ENCODE measurements around the gene NDE1. TPM values are rescaled to one million over a fixed set of nuclear protein-coding genes. Genes with fewer than 3 reads are reported as not detected.
"Not testable (repeated sequence)": the region's sequence is repeated elsewhere in the genome, so short reads cannot be mapped to it uniquely, and the experiment has no call there.

NDE1 gene
- total RNA-seq, 1 donor from 2014 or later = 42.5 TPM

DNA sequence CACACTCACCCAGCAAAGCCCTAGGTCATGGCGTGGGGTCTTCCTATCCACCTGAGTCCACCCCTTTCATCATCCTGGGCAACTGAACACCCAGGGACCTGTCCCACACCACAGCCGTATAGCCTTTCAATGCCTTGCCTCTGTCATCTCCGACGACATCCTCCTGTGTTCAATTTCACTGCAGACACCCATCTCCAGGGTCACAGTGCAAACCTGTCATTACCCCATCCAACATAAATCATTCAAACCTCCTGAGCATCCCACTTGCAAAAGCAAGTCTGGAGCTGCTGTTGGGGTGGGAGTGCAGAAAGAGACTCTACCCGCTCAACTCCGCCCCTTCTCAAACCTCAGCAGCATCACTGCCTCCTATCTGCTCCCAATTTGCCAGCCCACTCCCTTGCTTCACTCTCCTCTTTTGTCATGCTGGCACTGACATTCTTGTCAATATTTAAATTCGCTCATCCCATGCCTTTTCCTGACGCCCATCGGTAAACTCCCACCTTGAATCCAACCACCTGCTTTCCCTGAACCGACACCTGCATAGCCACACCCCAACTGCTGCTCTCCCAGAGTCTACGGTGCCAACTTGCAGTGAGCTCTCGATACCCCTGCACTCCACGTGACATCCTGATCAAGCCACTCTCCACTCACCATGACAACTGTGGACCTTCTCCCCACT lies 44.1 kb upstream of the NDE1 start:
- Mint-ChIP-seq H3K9me3 (ENCODE audit: low read depth) (no peaks in the 10 kb centered on the region), H3K27ac (no peak overlapping the region), H3K27me3 (no peaks in the 10 kb centered on the region), H3K36me3 (ENCODE audit: insufficient read depth) (peaks cover 44% of the 10 kb centered on the region), H3K4me3 (ENCODE audit: low read depth) (no peak overlapping the region), H3K4me1 (ENCODE audit: low read depth) (no peaks in the 10 kb centered on the region)
- TF ChIP-seq, protein P1, sequence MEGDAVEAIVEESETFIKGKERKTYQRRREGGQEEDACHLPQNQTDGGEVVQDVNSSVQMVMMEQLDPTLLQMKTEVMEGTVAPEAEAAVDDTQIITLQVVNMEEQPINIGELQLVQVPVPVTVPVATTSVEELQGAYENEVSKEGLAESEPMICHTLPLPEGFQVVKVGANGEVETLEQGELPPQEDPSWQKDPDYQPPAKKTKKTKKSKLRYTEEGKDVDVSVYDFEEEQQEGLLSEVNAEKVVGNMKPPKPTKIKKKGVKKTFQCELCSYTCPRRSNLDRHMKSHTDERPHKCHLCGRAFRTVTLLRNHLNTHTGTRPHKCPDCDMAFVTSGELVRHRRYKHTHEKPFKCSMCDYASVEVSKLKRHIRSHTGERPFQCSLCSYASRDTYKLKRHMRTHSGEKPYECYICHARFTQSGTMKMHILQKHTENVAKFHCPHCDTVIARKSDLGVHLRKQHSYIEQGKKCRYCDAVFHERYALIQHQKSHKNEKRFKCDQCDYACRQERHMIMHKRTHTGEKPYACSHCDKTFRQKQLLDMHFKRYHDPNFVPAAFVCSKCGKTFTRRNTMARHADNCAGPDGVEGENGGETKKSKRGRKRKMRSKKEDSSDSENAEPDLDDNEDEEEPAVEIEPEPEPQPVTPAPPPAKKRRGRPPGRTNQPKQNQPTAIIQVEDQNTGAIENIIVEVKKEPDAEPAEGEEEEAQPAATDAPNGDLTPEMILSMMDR (IDR thresholded peaks at IDR 0.05; ENCODE audit: unreplicated experiment) = no peak
- DNase-seq (ENCODE audit: low spot score, unreplicated experiment) = no peak

DNA sequence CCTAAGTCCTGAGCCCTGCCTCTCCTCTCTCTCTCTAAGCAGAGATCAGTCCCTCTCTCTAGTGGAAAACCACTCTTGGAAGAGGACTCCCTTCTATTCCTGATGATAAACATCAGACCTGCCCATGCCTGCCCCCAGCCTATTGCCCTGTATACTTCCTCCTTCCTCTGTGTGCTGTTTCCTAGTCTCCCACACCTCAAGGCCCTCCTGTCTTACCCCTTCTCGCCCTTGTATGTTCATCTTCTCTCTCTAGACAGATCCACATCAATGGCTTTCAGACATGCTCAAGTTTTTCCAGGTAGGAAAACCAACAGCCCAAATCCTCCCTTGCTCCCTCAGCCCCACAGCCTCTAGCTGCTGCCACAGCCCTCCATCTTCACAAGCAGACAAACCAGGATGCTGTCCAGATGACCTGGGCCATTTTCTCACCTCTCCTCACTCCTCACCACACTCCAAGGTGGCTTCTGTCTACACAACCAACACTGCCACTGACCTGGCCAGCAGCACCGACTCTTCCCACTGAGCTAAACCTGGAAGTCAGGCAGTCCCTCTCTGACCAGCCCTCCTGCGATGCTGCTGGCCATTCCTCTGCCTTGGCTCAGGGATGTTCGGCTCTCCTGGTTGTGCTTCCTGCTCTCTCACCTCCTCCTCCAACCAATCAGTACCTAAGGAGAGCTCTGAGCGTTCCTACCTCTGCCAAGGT lies 43.4 kb upstream of the NDE1 start:
- Mint-ChIP-seq H3K27ac (no peak overlapping the region), H3K4me3 (ENCODE audit: low read depth) (no peak overlapping the region), H3K27me3 (no peaks in the 10 kb centered on the region), H3K4me1 (ENCODE audit: low read depth) (no peaks in the 10 kb centered on the region), H3K36me3 (ENCODE audit: insufficient read depth) (peaks cover 40% of the 10 kb centered on the region), H3K9me3 (ENCODE audit: low read depth) (no peaks in the 10 kb centered on the region)
- TF ChIP-seq, protein P1 (IDR thresholded peaks at IDR 0.05; ENCODE audit: unreplicated experiment) = no peak
- DNase-seq (ENCODE audit: low spot score, unreplicated experiment) = no peak

DNA sequence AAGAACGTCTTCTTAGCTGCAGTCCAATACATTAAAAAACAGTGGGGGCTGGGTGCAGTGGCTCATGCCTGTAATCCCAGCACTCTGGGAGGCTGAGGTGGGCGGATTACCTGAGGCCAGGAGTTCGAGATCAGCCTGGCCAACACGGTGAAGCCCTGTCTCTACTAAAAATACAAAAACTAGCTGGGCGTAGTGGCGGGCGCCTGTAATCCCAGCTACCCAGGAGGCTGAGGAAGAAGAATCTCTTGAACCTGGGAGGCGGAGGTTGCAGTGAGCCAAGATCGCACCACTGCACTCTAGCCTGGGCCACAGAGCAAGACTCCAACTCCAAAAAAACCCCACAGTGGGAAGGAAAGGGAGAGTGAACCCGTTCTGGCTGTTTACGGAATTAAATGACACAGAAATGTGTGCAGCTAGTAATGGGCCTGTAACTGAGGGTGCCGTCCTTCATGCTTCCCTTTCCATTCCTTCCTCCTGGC lies 42.8 kb upstream of the NDE1 start:
- H3K4me3 Mint-ChIP-seq (ENCODE audit: low read depth); H3K9me3 Mint-ChIP-seq (ENCODE audit: low read depth); H3K27ac Mint-ChIP-seq; H3K27me3 Mint-ChIP-seq; DNase-seq (ENCODE audit: low spot score, unreplicated experiment); H3K4me1 Mint-ChIP-seq (ENCODE audit: low read depth): not testable (repeated sequence)
- H3K36me3 Mint-ChIP-seq (ENCODE audit: insufficient read depth) = peaks cover 38% of the 10 kb centered on the region

DNA sequence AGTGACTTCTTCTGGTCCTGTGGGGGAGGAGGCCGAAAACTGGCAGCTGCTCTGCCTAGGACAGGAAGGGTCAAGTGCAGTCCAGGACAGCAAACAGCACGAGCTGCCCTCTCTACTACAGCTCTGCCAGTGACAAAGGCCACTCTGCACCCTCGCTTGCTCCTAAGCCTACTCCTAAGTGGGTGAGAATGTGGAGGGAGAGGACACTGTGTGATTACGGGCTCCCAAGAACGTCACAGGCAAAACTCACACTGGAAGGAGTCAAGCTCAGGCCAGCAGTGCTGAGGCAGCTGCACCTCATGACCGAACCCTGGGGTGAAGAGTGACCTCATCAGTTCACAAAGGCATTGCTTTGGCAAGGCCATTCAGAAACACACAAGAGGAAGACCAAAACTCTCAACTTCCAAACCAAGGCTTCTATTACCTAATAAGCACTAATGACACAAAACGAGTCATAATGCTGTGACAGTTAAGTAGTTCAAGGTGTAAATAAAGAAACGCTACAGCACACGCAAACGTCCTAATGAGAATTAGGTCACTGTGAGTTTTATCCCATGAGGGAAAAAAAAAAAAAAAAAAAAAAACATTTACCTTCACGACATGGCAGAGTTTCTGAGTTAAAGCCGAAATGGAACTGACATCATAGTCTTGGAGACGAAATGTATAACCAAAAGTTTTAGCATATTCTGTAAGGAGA lies 42.2 kb upstream of the NDE1 start:
- no peaks in the 10 kb centered on the region for H3K27me3 Mint-ChIP-seq
- TF ChIP-seq, protein P1 (IDR thresholded peaks at IDR 0.05; ENCODE audit: unreplicated experiment) = no peak
- H3K27ac Mint-ChIP-seq = no peak overlapping the region
- H3K9me3 Mint-ChIP-seq (ENCODE audit: low read depth) = no peaks in the 10 kb centered on the region
- H3K4me1 Mint-ChIP-seq (ENCODE audit: low read depth) = no peaks in the 10 kb centered on the region
- DNase-seq (ENCODE audit: low spot score, unreplicated experiment) = no peak
- H3K36me3 Mint-ChIP-seq (ENCODE audit: insufficient read depth) = peaks cover 42% of the 10 kb centered on the region
- H3K4me3 Mint-ChIP-seq (ENCODE audit: low read depth) = no peak overlapping the region

DNA sequence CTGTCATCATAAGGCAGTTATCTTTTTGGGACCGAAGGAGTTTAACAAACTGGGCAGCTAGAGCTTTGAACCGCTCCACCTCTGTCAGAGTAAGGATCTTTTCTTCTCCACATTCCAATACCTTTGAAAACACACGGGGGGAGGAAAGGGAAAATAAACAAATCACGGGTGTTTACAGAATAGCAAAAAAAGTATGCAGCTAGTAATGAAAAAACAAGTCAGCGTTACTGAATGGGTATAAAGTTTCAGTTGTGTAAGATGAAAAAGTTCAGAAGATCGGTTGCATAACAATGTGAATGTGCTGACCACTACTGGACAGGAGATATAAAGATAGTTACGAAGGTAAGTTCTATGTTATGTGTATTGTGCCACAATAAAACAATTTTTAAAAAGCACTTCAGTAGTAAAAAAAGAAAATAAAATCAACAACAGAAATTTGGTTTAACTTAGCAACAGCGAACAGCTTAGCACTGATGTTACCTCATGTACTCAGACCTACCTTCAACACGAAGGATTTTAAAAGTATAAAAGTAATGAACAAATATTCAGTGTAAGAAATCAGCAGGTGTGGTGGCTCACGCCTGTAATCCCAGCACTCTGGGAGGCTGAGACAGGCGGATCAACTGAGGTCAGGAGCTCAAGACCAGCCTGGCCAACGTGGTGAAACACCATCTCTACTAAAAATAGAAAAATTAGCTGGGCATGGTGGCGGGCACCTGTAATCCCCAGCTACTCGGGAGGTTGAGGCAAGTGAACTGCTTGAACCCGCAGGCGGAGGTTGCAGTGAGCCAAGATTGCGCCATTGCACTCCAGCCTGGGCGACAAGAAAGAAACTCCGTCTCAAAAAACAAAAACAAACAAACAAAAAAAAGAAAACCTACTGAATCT lies 41.4 kb upstream of the NDE1 start:
- DNase-seq (ENCODE audit: low spot score, unreplicated experiment) = no peak
- peaks cover 40% of the 10 kb centered on the region for H3K36me3 Mint-ChIP-seq (ENCODE audit: insufficient read depth)
- TF ChIP-seq, protein P1 (IDR thresholded peaks at IDR 0.05; ENCODE audit: unreplicated experiment) = no peak
- no peaks in the 10 kb centered on the region for H3K27me3 Mint-ChIP-seq
- no peaks in the 10 kb centered on the region for H3K4me1 Mint-ChIP-seq (ENCODE audit: low read depth)
- no peak overlapping the region for H3K4me3 Mint-ChIP-seq (ENCODE audit: low read depth)
- no peak overlapping the region for H3K27ac Mint-ChIP-seq
- H3K9me3 Mint-ChIP-seq (ENCODE audit: low read depth) = no peaks in the 10 kb centered on the region
